HG02623 (cell line): ENCODE data around the gene GALNT17.

Experiments
- ATAC-seq: cut with Tn5 transposase; IDR thresholded peaks from one replicate; pipeline ENCODE4 v1.9.1; 2021; ENCODE audit warnings: moderate library complexity; ENCODE audit not compliant: unreplicated experiment

GALNT17 gene

DNA sequence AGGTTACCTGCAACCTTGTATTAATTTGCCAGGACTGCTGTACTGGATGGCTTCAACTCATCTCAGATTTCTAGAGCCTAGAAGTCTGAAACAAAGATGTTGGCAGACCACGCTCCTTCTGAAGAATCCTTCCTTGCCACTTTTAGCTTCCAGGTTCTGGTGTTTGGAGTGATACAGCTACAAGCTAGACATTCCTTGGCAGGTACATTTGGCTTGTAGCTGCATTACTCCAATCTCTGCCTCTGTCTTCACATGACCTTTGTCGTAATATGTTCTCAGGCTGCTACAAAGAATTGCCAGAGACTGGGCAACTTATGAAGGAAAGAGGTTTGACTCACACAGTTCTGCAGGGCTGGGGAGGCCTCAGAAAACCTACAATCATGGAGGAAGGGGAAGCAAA is 146.3 kb downstream of the GALNT17 start:
- no peak for ATAC-seq

DNA sequence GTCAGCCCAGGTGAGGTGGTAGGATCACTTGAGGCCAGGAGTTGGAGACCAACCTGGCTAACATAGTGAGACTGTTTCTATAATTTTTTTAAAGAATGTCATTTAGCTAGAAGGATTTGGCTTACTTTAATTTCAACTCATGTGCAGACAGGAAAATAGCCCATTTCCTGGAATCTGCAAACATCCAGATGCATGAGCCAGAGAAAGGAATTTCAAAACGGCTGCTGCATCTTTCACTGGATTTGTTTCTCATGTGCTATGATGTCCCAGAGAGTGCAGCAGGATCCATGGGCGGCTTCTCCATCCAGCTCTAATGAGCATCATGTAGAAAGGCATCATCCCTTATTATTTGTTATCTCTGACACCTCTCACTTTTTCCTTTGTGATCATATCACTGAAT is 149.3 kb downstream of the GALNT17 start:
- ATAC-seq, result no peak

DNA sequence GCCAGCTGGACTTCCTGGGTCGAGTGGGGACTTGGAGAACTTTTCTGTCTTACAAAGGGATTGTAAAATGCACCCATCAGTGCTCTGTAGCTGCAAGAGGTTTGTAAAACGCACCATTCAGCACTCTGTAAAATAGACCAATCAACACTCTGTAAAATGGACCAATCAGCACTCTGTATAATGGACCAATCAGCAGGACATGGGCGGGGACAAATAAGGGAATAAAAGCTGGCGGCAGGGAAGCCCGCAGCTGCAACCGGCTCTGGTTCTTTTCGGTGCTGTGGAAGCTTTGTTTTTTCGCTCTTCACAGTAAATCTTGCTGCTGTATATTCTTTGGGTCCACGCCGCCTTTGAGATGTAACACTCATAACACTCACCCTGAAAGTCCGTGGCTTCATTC is 151.9 kb downstream of the GALNT17 start:
- no peak for ATAC-seq

DNA sequence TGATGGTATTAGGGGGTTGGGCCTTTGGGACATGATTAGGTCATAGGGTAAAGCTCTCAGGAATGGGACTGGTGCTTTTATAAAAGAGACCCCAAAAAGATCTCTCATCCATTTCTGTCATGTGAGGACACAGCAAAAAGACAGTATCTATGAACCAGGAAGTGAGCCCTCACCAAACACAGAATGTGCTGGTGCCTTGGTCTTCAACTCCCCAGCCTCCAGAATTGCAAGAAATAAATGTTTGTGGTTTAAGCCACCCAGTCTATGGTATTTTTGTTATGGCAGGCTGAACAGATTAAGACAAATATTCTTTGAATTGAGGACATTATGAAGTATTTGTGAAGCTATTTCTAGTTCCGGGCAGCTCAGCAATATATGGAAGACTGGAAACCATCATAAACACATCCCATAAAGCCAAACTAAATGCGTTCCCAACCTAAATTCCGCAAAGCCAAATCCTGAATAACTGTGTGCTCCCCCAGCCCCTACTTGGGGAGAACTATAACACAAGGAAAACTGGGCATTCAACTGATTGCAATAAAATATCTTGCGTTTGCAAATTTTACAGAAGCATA is 153.7 kb downstream of the GALNT17 start:
- ATAC-seq, result no peak

DNA sequence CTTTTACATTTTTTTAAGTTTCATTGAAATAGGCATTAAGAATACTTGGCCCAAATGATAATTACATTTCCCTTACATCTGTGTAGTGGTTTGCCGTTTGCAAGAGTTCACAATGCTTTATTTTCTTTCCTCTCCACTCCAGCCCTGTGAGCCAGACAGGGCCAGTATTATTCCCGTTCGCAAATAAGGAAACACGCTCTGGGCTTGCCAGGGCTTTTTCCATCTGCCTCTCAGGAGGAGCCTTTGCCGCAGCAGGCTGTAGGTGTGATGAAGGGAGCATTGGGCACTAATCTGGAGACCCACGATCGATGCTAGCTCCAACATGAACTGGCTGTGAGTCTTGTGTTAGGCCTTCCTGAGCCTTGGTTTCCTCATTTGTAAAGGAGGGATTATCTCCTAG is 154.4 kb downstream of the GALNT17 start:
- no peak for ATAC-seq

DNA sequence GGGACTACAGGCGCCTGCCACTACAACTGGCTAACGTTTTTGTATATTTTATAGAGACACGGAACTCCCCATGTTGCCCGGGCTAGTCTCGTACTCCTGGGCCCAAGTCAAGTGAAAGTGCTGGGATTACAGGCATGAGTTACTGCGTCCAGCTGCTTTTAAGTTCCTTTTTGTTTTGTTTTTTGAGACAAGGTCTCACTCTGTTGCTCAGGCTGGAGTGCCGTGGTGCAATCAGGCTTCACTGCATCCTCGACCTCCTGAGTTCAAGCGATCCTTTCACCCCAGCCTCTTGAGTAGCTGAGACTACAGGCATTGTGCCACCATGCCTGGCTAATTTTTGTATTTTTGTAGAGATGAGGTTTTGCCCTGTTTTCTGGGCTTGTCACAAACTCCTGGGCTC is 155.0 kb downstream of the GALNT17 start:
- ATAC-seq, result no peak

DNA sequence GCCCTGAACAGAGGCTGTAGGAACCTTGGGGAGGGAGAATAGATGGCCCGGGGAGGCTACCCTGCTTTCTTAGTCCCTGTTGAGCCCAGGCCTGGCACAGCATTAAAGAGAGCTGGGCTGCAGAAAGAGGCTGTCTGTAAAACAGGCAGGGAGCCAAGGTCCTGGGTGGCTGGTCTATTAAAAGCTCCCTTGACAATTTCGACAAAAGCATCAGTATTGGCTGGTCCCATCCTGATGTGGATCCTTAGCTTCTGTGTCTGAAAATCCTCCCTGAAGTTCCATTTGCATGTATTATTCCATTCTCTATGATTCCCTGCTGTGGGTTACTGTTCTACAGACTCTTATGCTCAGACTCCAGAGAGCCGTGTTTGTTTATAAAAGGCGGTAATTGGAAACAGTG is 158.5 kb downstream of the GALNT17 start:
- ATAC-seq, result no peak

DNA sequence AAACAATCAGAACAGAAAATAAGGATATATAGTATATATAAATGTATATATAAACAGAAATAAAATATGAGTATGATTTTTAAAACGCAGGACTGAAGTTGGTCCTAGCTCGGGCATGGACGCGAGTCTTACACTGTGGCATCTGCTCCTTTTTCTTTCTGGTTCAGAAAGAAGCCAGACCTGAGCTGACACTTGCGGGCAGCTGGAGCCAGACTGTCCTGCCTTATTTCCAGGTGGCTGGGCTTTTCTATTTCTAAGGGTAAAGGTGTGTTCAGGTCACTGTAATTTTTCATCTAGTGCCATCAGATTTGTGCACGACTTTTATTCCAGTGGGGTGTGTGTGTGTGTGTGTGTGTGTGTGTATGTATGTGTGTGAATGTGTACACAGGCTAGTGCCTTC is 166.4 kb downstream of the GALNT17 start:
- ATAC-seq, result no peak

DNA sequence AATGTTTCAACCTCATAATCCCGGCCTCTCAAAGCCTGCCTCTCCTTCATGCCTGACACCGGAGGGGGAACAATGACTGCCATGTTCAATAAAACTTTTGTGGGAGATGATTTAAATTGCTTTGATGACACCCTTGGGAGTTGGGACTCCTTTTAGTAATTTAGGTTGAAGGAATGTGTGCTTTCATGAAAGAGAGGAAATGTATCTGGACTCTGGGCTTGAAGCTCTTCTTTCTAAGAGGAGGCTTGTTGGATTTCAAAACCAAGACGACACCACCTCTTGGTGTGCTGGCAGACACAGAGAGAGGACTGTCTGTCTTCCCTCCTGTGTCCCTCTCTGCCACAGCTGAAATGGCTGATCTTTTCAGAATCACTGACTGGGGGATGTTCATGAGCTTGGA is 168.1 kb downstream of the GALNT17 start:
- ATAC-seq, result no peak

DNA sequence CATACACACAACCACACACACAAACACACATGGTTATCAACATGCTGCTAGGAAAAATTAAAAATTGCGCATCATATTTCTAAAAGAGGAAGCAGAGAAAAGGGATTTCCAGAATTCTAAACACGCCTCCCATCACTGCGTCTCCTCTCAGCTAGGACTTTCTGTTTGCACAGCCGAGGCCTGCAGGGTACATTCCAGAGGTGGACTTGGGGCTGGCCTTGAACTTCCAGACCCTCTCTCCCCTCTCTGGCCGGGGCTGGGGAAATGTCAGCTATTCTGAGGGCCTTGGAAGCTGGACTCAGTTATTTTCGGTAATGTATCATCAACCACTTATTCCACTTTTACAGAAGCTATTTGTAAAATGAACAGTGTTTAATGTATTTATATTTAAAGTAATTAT is 168.7 kb downstream of the GALNT17 start:
- no peak for ATAC-seq

DNA sequence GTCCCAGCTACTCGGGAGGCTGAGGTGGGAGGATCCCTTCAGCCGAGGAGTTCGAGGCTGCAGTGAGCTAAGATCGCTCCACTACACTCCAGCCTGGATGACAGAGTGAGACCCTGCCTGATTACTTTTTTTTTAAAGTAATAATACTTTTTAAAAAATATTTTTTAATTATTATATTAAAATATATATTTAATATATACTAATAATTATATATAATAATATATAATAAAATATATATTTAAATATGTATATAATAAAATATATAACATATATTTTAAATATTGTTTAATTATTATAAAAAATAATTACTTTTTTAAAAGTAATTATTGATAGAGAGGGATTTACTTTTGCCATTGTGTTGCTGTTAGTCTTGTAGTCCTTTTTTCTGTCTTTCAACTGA is 169.2 kb downstream of the GALNT17 start:
- ATAC-seq, result no peak

DNA sequence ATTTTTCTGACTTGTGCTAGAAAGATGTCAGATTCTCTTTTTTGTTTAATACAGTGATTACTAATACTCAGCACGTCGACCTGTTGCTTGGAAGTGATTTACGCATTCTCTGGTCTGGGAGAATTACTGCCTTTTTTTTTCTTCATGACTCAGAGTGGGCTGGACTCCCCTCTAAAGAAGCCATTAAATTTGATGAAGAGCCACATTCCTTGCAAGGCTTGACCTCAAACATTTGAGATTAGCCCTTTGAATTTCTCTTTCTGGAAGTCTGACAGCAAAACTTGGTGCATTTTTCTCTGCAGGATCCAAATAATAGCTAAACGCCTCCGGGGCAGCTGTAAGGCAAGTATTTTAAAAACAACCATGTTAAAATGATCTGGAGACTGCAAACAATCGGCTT is 171.6 kb downstream of the GALNT17 start:
- ATAC-seq, result no peak

DNA sequence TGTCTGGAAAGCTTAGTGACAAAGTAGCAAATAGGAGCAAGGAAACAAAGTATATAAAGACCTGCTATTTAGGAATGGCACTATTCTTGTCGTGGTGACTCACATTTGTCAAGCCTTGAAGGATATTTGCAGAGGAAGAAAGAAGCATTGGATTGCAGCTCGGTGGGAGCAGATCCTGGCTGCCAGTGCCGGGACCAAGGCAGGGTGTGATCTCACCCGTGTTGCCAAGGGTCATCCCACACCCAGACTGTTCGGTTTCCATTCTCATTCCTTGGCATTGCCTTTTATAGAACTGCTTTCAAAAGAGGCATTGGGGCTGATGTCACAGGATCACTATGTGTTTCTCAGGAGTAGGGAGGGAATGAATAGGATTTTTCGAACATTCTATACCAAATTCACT is 176.2 kb downstream of the GALNT17 start:
- ATAC-seq, result no peak

DNA sequence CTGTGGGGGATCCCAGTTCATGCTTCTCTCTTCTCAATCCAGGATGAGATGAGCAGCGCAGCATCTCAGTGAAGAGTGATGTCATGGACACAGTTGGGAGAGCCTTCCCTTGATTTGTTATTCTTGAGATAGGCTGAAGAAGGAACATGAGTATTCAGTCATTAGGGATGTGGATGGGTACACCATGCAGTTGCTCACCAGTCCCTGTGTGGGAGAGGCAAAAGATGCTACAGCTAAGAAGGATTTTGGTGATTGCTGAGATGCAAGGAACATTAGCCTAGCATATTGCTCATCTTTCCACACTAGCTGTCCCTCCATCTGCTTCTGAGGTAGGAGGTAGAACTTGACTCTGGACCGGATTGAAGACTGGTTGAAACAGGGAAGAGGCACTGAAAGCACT is 179.6 kb downstream of the GALNT17 start:
- no peak for ATAC-seq

DNA sequence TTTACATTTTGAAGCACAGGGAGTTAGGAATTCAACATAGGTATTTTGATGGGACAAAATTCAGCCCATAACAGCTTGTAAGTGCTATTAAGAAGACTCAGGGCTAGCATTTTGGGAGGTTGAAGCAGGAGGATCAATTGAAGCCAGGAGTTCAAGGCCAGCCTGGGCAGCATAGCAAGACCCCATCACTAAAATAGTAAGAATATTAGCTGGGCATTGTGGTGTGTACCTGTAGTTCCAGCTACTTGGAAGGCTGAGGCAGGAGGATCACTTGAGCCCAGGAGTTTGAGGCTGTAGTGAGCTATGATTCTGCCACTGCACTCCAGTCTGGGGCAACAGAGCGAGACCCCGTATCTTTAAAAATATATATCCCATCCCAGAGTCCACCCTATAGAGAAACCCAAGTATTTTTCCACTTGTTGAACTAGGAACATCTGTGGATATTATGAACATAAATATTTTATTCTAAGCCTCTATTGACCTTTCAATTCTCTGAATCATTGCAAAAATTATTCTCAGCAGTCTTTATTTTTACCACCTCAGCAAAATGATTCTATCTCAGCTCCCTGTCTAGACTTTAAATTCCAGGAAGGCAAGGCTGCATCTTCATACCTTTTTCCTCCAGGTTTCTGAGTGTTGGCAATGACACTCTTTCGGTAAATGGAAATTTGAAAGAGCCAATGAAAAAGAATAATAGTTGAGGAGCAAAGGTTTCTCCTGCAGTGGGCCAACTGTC is 181.0 kb downstream of the GALNT17 start:
- ATAC-seq, result no peak

DNA sequence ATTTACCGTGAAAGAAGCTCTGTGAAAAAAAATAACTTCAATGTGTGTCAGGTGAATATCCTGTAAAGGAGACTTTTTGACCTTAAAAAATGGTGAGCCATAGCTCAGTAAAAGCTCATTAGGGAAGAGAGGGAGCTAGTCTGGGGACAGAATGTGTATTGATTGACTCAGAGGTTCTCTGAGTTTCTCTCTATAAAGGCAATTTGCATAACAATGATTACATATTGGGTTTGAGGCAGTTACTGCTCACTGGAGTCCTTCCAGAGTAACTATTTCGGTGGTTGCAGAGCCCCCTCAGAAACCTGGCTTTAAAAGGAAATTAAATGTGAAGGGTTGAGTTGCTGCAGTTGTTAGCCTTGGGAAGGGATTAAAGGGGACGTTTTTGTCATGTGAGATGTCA is 181.6 kb downstream of the GALNT17 start:
- no peak for ATAC-seq

DNA sequence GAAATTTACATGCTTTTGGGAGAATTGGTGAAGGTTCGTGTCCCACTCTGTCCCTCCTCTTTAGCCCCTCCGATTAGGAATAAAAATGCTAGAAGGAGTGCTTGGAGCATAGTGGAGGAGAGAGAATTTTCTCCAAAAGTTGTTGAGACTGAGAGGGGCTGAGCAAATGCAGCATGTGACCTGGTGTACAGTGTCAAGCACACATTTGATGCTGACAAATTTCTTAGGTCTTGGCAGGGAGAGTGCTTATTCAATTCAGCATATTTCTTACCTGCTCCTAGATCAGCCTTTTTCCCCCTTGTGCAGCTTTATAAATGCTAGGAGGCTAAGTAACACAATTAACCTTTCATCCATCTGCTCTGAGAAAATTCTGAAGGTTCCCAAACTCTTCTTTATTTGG is 189.0 kb downstream of the GALNT17 start:
- ATAC-seq, result no peak

DNA sequence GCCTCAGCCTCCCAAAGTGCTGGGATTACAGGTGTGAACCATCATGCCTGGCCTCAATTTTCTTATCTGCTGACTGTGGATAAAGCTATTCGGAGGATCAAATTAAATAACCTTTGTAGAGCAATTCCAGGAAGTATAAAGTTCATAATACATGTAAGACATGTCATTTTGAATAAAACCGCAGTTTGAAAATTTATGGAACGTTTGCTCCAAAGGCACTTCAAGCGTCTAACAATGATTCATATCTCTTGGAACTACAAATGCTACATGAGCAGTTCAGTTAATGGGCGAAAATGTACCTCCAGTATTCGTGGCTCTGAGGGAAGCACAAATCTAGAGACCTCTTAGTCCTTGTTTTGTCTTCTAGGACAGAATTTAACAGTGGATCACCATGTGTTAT is 190.3 kb downstream of the GALNT17 start:
- no peak for ATAC-seq

DNA sequence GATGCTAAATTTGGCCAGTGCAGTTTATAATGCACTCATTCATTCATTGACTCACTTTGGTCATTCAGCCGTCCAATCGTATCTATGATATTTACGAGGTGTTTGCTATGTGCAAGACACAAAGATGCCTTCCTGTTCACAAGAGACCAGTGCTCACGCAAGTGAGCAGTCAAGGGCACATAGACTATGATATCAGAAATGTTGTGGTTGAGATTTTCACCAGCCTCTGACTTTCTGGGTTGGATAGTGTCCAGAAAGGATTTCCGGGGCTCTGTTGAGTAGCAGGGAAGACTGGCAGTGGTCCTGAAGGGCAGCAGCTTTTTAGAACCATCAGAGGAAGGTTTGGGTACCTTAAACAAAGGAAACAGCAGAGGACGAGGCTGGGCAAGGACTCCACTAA is 191.8 kb downstream of the GALNT17 start:
- ATAC-seq, result no peak

DNA sequence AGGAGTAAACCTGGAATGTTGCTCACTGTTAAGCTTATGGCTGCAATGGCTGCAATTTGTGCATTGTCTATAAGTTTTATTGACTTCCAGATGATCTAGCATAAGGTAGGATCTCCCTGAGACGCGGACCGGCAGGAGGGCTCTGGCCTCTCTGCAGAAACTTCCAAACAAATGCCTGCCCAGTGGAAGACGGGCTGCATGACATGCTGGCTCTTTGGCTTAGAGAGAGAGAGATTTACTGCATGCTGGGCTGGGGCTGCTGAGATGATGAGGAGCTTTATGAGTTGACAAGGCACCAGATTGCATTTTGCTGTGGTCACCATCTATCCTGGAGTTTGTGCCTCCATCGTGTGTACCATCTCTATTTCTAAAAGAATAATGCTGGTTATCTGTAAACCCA is 193.2 kb downstream of the GALNT17 start:
- ATAC-seq, result no peak

DNA sequence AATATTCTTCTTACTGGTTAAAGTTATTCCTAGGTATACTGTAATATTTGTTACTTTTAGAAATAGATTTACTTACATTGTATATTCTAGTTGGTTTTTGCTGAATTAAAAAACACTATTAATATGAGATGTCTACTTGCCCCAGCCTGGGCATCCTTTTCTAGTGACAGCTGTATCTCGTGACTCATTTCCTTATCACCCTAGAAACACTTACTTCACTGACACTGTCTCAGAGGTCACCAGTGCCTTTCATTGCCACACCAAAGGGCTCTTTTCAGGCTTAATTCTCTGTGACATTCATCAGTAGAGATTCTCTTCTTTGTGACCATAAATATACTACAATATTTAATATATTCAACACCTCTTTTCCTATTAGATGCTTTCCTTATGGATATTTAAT is 194.7 kb downstream of the GALNT17 start:
- no peak for ATAC-seq

DNA sequence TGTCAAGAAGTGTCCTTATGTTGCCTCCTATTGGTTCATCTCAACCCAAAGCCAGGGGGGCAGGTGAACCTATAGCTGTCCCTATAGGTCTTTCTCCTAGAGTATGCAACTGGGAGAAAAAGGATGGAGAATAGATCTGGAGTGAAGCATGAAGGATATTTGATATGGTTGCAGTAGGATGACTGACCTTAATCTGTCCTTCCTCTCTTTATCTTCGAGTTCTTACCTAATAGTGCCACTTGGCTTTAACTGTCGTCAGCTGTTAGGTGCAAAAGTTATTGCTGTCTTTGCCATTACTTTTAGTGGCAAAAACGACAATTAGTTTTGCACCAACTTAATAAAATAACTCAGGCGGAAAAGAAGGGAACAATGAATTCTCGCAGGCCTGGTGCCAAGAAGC is 196.0 kb downstream of the GALNT17 start:
- no peak for ATAC-seq

DNA sequence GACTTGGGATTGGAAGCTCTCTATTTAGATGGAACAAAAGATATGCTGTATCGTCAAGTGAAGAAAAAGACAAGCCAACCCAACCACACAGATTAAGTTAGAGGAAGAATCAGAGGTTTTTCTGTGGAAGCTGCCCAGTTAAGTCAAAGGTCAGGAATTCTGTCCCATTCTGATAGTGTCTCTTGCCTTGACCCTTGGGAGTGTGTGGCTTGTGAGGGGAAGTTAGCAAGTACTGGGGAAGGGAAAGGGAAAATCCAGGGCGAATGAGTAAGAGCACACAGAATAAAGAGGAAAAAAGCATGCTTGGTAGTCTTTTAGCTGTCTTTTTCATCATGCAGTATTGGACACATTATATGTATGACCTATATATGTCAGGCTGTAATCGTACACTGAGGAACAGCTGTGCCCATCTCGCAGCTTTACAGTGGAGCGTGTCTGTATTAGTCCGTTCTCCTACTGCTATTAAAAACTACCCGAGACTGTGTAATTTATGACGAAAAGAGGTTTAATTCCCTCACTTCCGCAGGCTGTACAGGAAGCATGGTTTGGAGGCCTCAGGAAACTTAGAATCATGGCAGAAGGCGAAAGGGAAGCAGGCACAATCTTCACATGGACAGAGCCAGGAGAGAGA is 197.2 kb downstream of the GALNT17 start:
- ATAC-seq, result no peak
